GM13976 (cell line): ENCODE measurements around the gene FDXR.

Source experiments
- DNase-seq: peaks from one replicate; pipeline ENCODE4 v3.0.0; 2012; ENCODE audit warnings: low spot score
- in situ Hi-C: fragments of 300-500 bp; cut with MboI; formaldehyde crosslinking; loops from one replicate; pipeline ENCODE4 v1.12.0; 2022; ENCODE audit warnings: low sequenced_read_pairs, mixed read lengths, inconsistent platforms; ENCODE audit not compliant: unreplicated experiment
- TF ChIP-seq, protein P1 (sequence below): IDR thresholded peaks from 2 replicates; pipeline ENCODE4 v1.5.1; 2012; ENCODE audit warnings: borderline replicate concordance, mild to moderate bottlenecking; ENCODE audit not compliant: insufficient read depth; ENCODE audit errors: extremely low read depth, missing control alignments, control extremely low read depth

FDXR gene

DNA sequence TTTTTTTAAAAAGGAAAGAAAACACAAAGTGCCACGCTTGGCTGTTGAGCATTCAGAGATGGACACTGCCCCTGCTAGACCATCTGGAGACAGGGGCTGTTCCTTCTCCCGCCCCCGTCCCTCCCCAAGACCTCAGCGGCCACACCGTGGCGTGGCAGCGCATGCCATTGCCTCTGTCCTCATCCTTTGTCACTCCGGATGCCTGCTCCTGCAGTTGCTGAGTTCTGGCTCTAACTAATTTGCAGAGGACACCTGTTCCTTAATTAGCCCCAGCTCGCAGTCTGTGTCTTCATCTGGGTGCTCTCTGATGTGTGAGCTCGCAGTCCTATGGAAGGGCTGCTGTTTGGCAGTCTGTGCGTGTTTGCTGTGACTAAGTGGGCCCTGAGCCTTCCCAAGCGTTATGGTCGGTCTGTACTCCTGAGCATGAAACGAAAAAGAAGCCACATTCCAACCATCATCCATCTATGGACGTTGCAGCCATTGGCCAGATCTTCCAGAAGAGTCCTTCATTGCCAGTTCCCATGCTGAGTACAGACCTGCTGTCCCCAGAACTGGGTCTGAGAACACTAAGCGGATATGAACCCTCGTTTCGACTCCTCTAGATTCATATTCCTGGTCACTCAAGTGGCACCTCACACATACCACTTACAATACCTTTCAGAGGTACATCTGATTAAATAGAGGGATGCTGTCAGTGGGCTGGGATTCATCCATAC lies 55.7 kb downstream of the FDXR start:
- no peak for DNase-seq
- in situ Hi-C loops = no loop called here
- TF ChIP-seq, protein P1, sequence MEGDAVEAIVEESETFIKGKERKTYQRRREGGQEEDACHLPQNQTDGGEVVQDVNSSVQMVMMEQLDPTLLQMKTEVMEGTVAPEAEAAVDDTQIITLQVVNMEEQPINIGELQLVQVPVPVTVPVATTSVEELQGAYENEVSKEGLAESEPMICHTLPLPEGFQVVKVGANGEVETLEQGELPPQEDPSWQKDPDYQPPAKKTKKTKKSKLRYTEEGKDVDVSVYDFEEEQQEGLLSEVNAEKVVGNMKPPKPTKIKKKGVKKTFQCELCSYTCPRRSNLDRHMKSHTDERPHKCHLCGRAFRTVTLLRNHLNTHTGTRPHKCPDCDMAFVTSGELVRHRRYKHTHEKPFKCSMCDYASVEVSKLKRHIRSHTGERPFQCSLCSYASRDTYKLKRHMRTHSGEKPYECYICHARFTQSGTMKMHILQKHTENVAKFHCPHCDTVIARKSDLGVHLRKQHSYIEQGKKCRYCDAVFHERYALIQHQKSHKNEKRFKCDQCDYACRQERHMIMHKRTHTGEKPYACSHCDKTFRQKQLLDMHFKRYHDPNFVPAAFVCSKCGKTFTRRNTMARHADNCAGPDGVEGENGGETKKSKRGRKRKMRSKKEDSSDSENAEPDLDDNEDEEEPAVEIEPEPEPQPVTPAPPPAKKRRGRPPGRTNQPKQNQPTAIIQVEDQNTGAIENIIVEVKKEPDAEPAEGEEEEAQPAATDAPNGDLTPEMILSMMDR = no peak

GRCh38 chr17:74815550-74816370 lies 57.0 kb downstream of the FDXR start:
- in situ Hi-C loops = no loop called here
- no peak for DNase-seq
- TF ChIP-seq, protein P1 = no peak

DNA sequence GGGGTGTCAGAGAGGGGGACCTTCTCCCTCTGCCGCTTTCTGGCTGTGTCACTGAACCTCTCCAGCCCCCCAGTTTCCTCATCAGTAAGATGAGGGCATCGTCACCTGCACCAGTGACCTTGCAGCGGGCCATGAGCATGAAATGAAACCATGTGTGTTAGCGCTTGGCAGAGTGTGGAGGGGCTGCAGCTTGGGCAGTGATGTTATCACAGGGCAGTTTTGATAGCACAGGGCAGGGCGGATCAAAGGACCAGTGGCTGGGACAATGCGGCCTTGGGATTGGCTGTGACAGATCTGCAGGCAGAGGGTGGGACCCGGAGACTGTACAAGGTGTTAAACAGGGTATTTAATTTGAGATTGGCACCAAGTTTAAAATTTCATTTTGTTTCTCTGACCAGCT lies 57.7 kb downstream of the FDXR start:
- TF ChIP-seq, protein P1 = no peak
- in situ Hi-C loops = no loop called here
- DNase-seq = no peak

GRCh38 chr17:74814453-74814852 lies 58.3 kb downstream of the FDXR start:
- in situ Hi-C loops = no loop called here
- TF ChIP-seq, protein P1 = no peak
- DNase-seq = no peak
